EH (cell line): Measurements from ENCODE around the gene OR5K2.

Source experiments
- DNase-seq: peaks from one replicate; pipeline ENCODE4 v3.0.0-alpha.2; 2015; ENCODE audit warnings: low read depth

The OR5K2 gene

GRCh38 chr3:98497381-98497780, at the start of gene OR5K2:
Gene OR5K2, plus strand, starts transcription at chr3:98497681. Its CDS starts 0 bp downstream, at chr3:98497681.
- no peak for DNase-seq

DNA sequence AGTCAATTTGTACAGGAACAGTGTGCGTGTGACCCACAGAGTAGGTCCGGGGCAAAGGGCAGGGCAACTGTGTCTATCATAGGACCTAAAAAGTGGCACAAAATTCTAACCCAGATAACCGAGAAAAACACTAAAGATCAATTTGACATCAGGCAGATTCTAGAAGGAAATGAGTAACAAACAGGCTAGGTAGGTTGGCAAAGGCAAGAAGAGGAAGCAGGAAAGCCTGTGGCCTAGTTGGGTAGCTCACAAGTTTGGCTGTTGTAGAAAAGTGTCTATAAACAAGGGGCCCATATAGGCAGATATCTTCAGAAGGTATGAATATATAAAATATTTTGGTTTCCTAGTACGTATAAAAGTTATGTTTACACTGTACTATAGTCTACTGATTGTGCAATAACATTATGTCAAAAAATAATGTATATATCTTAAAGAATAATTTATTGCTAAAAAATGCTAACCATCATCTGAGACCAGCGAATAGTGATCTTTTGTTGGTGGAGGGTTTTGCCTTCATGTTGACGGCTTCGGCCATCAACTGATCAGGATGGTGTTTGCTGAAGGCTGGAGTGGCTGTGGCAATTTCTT, 47.8 kb upstream of the OR5K2 start:
- no peak for DNase-seq

GRCh38 chr3:98450372-98450771, 47.1 kb upstream of the OR5K2 start:
- no peak for DNase-seq

DNA sequence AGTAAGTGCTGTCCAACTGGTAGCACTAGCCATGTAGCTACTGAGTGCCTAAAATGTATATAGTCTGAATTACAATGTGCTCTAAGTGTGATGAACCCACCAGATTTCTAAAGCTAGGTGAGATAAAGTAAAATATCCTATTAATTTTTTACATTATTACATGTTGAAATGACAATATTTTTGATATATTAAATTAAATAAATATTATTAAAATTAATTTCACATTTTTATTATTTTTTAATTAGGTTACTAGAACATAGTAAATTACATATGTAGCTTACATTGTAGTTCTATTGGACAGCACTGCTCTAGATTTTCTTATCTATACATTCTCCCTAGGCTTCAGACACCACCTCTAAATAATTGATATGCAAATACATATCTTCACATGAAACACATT, 43.7 kb upstream of the OR5K2 start:
- no peak for DNase-seq

- no peak for DNase-seq
Measured at GRCh38 chr3:98454929-98455328, 42.6 kb upstream of the OR5K2 start.

- DNase-seq, result no peak
Measured at GRCh38 chr3:98457543-98457942, 39.9 kb upstream of the OR5K2 start.

GRCh38 chr3:98460220-98460619, 37.3 kb upstream of the OR5K2 start:
- no peak for DNase-seq

GRCh38 chr3:98462901-98463300, 34.6 kb upstream of the OR5K2 start, which contains the start of gene OR5K1:
Gene OR5K1, plus strand, starts transcription at chr3:98463201. Its CDS starts 6,376 bp downstream, at chr3:98469577.
- no peak for DNase-seq

DNA sequence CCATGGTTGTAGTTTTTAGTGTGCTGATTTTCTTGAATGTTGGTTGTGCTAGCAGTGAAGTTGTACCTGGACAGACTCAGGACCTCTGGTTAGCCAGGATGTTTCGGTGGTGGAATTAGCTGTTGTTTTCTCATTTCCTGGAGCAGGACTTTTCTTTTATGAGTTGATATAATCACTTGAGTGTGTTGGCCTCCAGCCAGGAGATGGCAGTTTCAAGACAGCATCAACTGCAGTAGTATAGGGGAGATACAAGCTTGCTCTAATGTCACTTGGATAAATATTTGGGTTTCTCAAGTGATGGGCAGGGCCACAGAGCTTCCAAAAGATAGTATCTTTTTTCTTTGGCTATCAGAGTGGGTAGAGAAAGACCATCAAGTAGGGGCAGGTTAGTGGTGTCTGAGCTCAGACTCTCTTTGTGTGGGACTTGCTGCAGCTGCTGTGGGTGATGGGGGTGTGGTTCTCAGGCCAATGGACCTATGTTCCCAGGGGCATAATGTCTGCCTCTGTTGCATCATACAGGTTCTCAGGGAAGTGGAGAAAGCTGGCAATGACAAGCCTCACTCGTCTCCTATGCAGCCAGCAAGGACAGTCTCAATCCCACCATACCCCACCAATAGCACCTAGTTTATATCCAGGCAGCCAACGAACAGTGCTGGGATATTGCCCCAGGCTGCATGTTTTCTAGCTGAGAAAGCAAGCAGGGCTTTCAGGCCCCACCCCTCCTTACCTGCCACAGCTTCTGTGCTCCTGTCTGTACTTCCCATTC, 14.6 kb upstream of the OR5K2 start:
- no peak for DNase-seq

- DNase-seq, result no peak
Measured at GRCh38 chr3:98483626-98484025, 13.9 kb upstream of the OR5K2 start.

DNA sequence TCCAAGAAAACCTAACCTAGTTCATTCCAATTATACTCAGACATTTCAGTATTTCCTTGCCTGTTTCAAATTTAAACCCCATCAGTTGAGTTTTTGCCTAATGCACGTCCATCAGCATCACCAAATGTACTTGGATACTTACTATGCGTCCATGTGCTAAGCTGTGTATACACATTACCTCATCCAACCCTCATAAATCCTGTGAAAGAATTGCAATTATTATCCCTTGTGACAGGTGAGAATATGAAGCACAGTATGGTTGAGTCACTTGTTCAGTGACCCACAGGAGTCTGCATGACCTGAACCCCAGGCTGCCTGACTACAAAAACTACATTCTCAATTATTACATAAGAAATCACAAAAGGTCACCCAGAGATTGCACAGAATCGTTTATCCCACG, 2.5 kb downstream of the OR5K2 start:
- no peak for DNase-seq

- no peak for DNase-seq
Measured at GRCh38 chr3:98501270-98501669, 3.8 kb downstream of the OR5K2 start.

DNA sequence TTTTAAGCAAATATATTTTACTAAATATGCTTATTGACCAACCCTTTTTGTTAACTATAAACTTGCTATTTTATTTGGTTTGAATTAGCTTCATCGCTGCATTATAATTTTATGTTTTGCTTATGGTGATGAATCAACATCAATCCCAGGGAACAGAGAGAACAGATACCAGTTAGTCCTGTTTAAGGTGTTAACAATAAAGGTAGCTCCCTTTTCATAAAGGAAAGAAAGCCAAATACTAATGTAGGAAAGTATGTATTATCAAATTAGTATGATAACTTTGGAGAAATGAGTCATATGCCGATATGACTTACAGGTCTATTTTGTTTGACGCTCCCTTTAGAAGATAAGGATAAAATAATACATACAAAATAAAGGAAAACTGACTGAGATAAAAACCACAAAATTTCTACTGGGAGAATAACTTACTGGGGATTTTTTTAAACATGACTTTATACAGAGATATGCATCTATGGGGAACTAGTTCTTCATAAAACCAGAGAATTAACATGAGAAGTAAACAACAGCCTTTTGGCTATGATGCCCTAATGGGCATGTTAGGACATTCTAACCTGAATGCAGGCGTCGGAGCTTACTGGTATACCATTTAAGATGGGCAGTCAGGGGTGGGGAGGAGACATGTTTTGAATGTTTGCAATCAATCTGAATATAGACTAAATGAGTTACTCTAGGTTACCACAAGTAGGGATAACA, 4.5 kb downstream of the OR5K2 start:
- DNase-seq, result no peak

DNA sequence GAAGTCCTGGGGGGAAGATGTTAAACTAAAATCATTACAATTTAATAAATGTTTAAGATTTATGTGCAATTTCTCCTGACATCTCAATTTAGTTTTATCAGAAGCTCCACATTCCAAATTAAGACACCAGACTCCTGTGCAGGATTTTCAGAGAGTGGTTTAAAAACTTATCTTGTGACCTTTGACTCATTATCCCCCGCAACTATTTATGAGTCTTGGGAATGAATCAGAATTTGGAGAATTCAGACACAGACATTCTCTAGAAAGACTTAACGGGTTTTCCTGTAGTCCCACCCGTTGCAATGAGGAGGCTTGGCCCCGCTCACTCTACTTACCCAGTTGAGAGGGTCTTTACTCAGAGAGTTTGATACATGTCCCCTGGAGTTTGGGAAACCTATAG, 7.1 kb downstream of the OR5K2 start:
- DNase-seq, result peak; percentile 7

GRCh38 chr3:98508582-98508981, 11.1 kb downstream of the OR5K2 start:
- no peak for DNase-seq

DNA sequence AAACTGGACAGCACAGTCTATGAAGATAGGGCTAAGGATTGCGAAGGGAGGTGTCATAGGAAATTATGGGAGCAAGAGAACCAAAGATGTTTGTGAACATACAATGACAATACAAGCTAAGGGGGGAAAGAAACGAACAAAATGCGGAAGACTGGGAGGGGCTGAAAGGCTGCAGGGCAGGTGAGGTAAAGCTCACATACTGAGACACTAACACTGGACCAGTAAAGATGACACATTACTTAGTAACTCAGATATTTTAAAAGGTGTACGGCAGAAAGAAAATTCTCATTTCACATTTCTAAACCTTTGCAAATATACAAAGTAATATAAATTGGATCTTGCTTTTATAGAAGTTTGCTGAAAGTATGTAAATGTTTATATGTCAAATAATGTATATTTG, 15.1 kb downstream of the OR5K2 start:
- DNase-seq, result no peak

DNA sequence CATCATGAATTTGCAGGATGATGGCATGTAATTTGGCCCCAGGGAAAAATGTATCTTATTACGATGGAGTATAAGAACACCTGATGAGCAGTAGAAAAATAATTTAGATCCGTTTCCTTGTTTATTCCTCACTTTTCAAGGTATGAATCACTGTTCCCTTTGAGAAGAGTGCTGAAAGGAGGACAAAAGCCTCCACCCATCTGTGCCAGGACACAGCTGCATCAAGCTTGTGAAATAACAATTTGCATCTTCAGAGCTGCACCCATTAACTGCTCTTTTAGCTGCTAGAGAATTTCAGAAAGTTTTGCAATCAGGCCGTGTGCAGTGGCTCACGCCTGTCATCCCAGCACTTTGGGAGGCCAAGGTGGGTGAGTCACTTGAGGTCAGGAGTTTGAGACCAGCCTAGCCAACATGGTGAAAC, 15.6 kb downstream of the OR5K2 start:
- DNase-seq, result peak; percentile 34

- no peak for DNase-seq
Measured at GRCh38 chr3:98513736-98514135, 16.3 kb downstream of the OR5K2 start.

GRCh38 chr3:98514948-98515347, 17.5 kb downstream of the OR5K2 start:
- DNase-seq, result no peak

DNA sequence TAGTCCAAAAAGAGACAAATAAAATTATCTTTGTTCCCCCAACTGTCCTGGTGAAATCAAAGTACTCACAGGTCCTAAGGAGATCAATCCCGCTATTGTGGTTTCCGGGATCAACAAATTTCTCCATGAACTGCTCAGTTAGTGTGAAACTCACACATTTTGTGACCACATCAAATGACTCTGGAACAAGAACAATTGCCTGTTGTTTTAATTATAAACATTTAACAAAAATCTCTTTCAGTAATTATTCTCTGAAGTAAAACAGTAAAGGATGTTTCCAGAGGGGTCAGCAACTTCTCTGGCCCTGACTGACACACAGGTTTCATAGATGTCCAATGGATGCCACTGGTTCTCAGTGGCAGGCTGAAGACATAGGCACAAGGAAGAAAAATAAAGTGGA, 21.3 kb downstream of the OR5K2 start:
- no peak for DNase-seq

DNA sequence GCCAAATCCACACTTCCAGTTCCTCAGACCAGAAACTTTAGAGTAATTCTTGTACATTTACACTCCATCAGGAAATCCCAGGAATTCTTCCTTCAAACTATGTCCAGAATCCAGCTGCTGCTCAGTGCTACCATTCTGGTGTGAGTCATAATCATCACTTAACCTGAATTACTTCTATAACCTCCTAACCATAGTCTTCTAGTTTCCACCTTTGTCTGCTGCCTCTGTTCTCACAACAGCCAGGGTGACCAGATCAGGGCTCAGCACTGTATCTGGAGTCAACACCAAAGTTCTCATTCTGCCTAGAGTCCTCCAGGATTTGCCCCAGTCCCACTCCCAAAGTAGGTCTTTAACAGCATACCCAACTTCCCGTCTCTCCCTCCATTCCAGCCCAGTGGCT, 21.9 kb downstream of the OR5K2 start:
- DNase-seq, result peak; percentile 44

DNA sequence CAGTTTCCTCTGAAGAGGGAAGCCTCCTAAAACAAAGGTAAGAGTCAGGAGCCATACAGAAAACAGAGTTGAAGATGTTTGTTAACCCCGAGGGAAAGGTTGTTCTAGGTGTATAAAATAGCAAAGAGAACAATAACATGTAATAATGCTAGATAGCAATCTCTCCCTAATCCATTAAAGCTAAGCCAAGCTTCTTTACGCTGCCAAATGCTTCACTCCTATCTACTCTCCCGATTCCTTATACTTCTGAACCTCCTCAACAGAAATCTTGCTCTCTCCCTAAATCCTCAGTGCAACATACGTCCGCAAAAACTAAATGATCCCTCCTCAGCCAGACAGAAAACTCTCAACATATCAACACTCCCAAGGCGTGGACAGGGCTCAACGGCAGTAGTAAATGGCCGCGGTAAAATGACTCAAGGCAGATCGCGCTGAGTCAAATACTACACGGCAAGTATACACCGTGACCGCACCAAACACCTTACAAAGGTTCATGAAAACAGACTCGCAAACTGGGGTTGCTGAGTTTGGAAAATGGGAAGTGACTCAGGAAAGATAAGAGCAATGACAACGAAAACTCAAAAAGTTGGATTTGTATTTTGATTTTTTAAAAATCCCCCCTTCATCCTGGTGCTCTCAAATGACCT, 24.5 kb downstream of the OR5K2 start:
- DNase-seq, result peak; percentile 67
